HEK293 (cell line): ENCODE results near the gene SINHCAF.

Source experiments
- KLF16 ChIP-seq: fragments of 450-650 bp; formaldehyde crosslinking; IDR thresholded peaks from 2 replicates; pipeline ENCODE4 v1.5.1; 2017; ENCODE audit warnings: missing biosample characterization, missing genetic modification characterization
- OVOL3 ChIP-seq: fragments of 450-650 bp; formaldehyde crosslinking; IDR thresholded peaks from 2 replicates; pipeline ENCODE4 v1.5.1; 2016; ENCODE audit warnings: missing biosample characterization, missing genetic modification characterization
- WT1 ChIP-seq: fragments of 450-650 bp; formaldehyde crosslinking; IDR thresholded peaks from 2 replicates; pipeline ENCODE4 v1.5.1; 2016; ENCODE audit warnings: missing biosample characterization, missing genetic modification characterization
- YY2 ChIP-seq: fragments of 450-650 bp; formaldehyde crosslinking; IDR thresholded peaks from 2 replicates; pipeline ENCODE4 v1.5.1; 2016; ENCODE audit warnings: missing biosample characterization, missing genetic modification characterization
- ZBTB20 ChIP-seq: fragments of 450-650 bp; formaldehyde crosslinking; IDR thresholded peaks from 2 replicates; pipeline ENCODE4 v1.5.1; 2016; ENCODE audit warnings: missing biosample characterization, missing genetic modification characterization
- ZEB2 ChIP-seq: fragments of 450-650 bp; formaldehyde crosslinking; IDR thresholded peaks from 2 replicates; pipeline ENCODE4 v1.5.1; 2016; ENCODE audit warnings: missing biosample characterization, missing genetic modification characterization
- ZFHX2 ChIP-seq: fragments of 450-650 bp; formaldehyde crosslinking; conservative IDR thresholded peaks from 2 replicates; pipeline ENCODE4 v1.5.1; 2016; ENCODE audit warnings: missing biosample characterization, missing genetic modification characterization
- ZNF146 ChIP-seq: fragments of 450-650 bp; formaldehyde crosslinking; IDR thresholded peaks from 2 replicates; pipeline ENCODE4 v1.5.1; 2016; ENCODE audit warnings: missing biosample characterization, missing genetic modification characterization
- ZNF169 ChIP-seq: fragments of 450-650 bp; formaldehyde crosslinking; IDR thresholded peaks from 2 replicates; pipeline ENCODE4 v1.5.1; 2016; ENCODE audit warnings: missing biosample characterization, missing genetic modification characterization
- ZNF202 ChIP-seq: fragments of 450-650 bp; formaldehyde crosslinking; IDR thresholded peaks from 2 replicates; pipeline ENCODE4 v1.5.1; 2016; ENCODE audit warnings: missing biosample characterization, missing genetic modification characterization, borderline replicate concordance
- ZNF223 ChIP-seq: fragments of 450-650 bp; formaldehyde crosslinking; IDR thresholded peaks from 2 replicates; pipeline ENCODE4 v1.5.1; 2016; ENCODE audit warnings: missing biosample characterization, missing genetic modification characterization
- ZNF280D ChIP-seq: fragments of 450-650 bp; formaldehyde crosslinking; IDR thresholded peaks from 2 replicates; pipeline ENCODE4 v1.5.1; 2016; ENCODE audit warnings: missing biosample characterization, missing genetic modification characterization
- ZNF311 ChIP-seq: fragments of 450-650 bp; formaldehyde crosslinking; IDR thresholded peaks from 2 replicates; pipeline ENCODE4 v1.5.1; 2017; ENCODE audit warnings: missing biosample characterization, missing genetic modification characterization, borderline replicate concordance
- ZNF366 ChIP-seq: fragments of 450-650 bp; formaldehyde crosslinking; conservative IDR thresholded peaks from 2 replicates; pipeline ENCODE4 v1.5.1; 2016; ENCODE audit warnings: missing biosample characterization, missing genetic modification characterization
- ZNF391 ChIP-seq: fragments of 450-650 bp; formaldehyde crosslinking; IDR thresholded peaks from 2 replicates; pipeline ENCODE4 v1.5.1; 2016; ENCODE audit warnings: low read depth, missing biosample characterization, missing genetic modification characterization, borderline replicate concordance
- ZNF404 ChIP-seq: fragments of 450-650 bp; formaldehyde crosslinking; IDR thresholded peaks from 2 replicates; pipeline ENCODE4 v1.5.1; 2017; ENCODE audit warnings: missing biosample characterization, missing genetic modification characterization
- ZNF544 ChIP-seq: fragments of 450-650 bp; formaldehyde crosslinking; IDR thresholded peaks from 2 replicates; pipeline ENCODE4 v1.5.0; 2017; ENCODE audit warnings: missing biosample characterization, missing genetic modification characterization
- ZNF549 ChIP-seq: fragments of 450-650 bp; IDR thresholded peaks from 2 replicates; pipeline ENCODE4 v1.5.1; 2018; ENCODE audit warnings: missing biosample characterization, missing genetic modification characterization, mild to moderate bottlenecking, inconsistent platforms, moderate library complexity
- ZNF596 ChIP-seq: fragments of 450-650 bp; IDR thresholded peaks from 2 replicates; pipeline ENCODE4 v1.5.0; 2018; ENCODE audit warnings: missing biosample characterization, mild to moderate bottlenecking, missing genetic modification characterization, moderate library complexity
- ZNF610 ChIP-seq: fragments of 450-650 bp; formaldehyde crosslinking; IDR thresholded peaks from 2 replicates; pipeline ENCODE4 v1.5.1; 2016; ENCODE audit warnings: missing biosample characterization, missing genetic modification characterization, borderline replicate concordance
- ZNF660 ChIP-seq: fragments of 450-650 bp; IDR thresholded peaks from 2 replicates; pipeline ENCODE4 v1.5.1; 2018; ENCODE audit warnings: missing biosample characterization, mild to moderate bottlenecking, missing genetic modification characterization
- ZNF701 ChIP-seq: fragments of 450-650 bp; formaldehyde crosslinking; IDR thresholded peaks from 2 replicates; pipeline ENCODE4 v1.5.1; 2016; ENCODE audit warnings: missing biosample characterization, missing genetic modification characterization
- ZNF704 ChIP-seq: fragments of 450-650 bp; formaldehyde crosslinking; IDR thresholded peaks from 2 replicates; pipeline ENCODE4 v1.5.1; 2016; ENCODE audit warnings: missing biosample characterization, missing genetic modification characterization
- ZNF747 ChIP-seq: fragments of 450-650 bp; formaldehyde crosslinking; IDR thresholded peaks from 2 replicates; pipeline ENCODE4 v1.5.1; 2016; ENCODE audit warnings: missing biosample characterization, missing genetic modification characterization
- ZNF776 ChIP-seq: fragments of 450-650 bp; formaldehyde crosslinking; IDR thresholded peaks from 2 replicates; pipeline ENCODE4 v1.5.0; 2017; ENCODE audit warnings: missing biosample characterization, missing genetic modification characterization, borderline replicate concordance
- ZSCAN18 ChIP-seq: fragments of 450-650 bp; formaldehyde crosslinking; IDR thresholded peaks from 2 replicates; pipeline ENCODE4 v1.5.1; 2016; ENCODE audit warnings: missing biosample characterization, missing genetic modification characterization
- ZSCAN4 ChIP-seq: fragments of 450-650 bp; formaldehyde crosslinking; IDR thresholded peaks from 2 replicates; pipeline ENCODE4 v1.5.1; 2017; ENCODE audit warnings: missing biosample characterization, missing genetic modification characterization
- TF ChIP-seq, protein P1 (sequence below): fragments of 450-650 bp; formaldehyde crosslinking; IDR thresholded peaks from 2 replicates; pipeline ENCODE4 v1.5.1; 2016; ENCODE audit warnings: missing biosample characterization, missing genetic modification characterization
- TF ChIP-seq, protein P2 (sequence below): fragments of 450-650 bp; formaldehyde crosslinking; IDR thresholded peaks from 2 replicates; pipeline ENCODE4 v1.5.1; 2016; ENCODE audit warnings: missing biosample characterization, missing genetic modification characterization, borderline replicate concordance

The SINHCAF gene

DNA sequence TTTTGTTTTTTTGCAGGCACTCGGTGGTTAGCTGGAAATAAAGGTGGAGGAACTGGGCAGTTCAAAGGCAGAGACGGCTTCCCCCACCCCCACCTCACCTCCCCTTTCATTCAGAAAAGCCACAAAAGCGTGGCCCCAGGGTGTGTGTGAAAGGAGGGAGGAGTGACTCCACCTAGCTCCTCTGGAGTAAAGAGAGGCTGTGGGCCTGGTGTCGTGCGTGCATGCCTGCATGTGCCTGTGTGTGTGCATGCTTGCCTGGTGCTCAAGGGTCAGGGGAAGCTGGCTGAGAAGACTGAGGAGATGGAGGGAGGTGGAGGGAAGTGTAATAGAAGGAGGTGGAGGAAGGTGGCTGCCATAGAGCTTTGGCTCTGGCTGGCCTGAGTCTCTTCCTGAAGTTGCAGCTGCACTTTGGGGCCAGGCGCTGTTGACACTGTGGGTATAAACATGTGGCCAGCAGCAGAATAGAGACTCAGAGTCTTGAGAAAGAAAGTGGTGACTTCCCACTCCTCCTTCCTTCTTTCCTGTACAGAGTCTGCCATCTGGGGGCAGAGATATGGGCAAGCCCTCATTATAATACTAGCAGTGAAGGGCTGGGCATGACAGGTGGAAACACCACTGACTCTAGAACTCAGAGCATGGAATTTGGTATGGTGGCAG is 36.9 kb upstream of the SINHCAF start (continued):
- no peak for TF ChIP-seq ZNF704 (tag by site-specific recombination)
- peak; percentile 80 for TF ChIP-seq ZNF366 (tag by site-specific recombination)
- no peak for TF ChIP-seq ZNF549 (tag by site-specific recombination)
- no peak for TF ChIP-seq ZNF701 (tag by site-specific recombination)
- no peak for TF ChIP-seq ZNF391
- no peak for TF ChIP-seq ZNF202
- no peak for TF ChIP-seq ZNF404
- no peak for TF ChIP-seq ZNF169
- no peak for TF ChIP-seq OVOL3 (tag by site-specific recombination)
- TF ChIP-seq ZNF610 (tag by site-specific recombination): 0 out of 2 replicates have a peak, but pooled peaks have one; percentile 21
- no peak for TF ChIP-seq ZNF596 (tag by site-specific recombination)
- no peak for TF ChIP-seq ZEB2
- TF ChIP-seq, protein P1, sequence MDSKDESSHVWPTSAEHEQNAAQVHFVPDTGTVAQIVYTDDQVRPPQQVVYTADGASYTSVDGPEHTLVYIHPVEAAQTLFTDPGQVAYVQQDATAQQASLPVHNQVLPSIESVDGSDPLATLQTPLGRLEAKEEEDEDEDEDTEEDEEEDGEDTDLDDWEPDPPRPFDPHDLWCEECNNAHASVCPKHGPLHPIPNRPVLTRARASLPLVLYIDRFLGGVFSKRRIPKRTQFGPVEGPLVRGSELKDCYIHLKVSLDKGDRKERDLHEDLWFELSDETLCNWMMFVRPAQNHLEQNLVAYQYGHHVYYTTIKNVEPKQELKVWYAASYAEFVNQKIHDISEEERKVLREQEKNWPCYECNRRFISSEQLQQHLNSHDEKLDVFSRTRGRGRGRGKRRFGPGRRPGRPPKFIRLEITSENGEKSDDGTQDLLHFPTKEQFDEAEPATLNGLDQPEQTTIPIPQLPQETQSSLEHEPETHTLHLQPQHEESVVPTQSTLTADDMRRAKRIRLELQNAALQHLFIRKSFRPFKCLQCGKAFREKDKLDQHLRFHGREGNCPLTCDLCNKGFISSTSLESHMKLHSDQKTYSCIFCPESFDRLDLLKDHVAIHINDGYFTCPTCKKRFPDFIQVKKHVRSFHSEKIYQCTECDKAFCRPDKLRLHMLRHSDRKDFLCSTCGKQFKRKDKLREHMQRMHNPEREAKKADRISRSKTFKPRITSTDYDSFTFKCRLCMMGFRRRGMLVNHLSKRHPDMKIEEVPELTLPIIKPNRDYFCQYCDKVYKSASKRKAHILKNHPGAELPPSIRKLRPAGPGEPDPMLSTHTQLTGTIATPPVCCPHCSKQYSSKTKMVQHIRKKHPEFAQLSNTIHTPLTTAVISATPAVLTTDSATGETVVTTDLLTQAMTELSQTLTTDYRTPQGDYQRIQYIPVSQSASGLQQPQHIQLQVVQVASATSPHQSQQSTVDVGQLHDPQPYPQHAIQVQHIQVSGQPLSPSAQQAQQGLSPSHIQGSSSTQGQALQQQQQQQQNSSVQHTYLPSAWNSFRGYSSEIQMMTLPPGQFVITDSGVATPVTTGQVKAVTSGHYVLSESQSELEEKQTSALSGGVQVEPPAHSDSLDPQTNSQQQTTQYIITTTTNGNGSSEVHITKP (tag by site-specific recombination): no peak
- peak; percentile 55 for TF ChIP-seq ZSCAN4 (tag by site-specific recombination)
- TF ChIP-seq, protein P2, sequence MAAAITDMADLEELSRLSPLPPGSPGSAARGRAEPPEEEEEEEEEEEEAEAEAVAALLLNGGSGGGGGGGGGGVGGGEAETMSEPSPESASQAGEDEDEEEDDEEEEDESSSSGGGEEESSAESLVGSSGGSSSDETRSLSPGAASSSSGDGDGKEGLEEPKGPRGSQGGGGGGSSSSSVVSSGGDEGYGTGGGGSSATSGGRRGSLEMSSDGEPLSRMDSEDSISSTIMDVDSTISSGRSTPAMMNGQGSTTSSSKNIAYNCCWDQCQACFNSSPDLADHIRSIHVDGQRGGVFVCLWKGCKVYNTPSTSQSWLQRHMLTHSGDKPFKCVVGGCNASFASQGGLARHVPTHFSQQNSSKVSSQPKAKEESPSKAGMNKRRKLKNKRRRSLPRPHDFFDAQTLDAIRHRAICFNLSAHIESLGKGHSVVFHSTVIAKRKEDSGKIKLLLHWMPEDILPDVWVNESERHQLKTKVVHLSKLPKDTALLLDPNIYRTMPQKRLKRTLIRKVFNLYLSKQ (tag by site-specific recombination): no peak
- no peak for TF ChIP-seq ZNF280D (tag by site-specific recombination)
- no peak for TF ChIP-seq ZNF223 (tag by site-specific recombination)
- TF ChIP-seq YY2 (tag by site-specific recombination): 0 out of 2 replicates have a peak, but pooled peaks have one; percentile 28
- TF ChIP-seq ZNF146 (tag by site-specific recombination): no peak
- TF ChIP-seq ZFHX2 (tag by site-specific recombination): no peak
- no peak for TF ChIP-seq ZSCAN18 (tag by site-specific recombination)
- no peak for TF ChIP-seq ZNF660 (tag by site-specific recombination)
- TF ChIP-seq KLF16: no peak
- no peak for TF ChIP-seq ZNF544 (tag by site-specific recombination)
- no peak for TF ChIP-seq ZNF747 (tag by site-specific recombination)
- no peak for TF ChIP-seq ZNF776
- no peak for TF ChIP-seq ZNF311
- no peak for TF ChIP-seq ZBTB20
- TF ChIP-seq WT1: peak; percentile 65; the same call in 1 of the 2 replicates
